Putamen (tissue), 1 donor: Measurements from ENCODE around the gene ZAR1.
A peak's percentile ranks its signal among the peaks of the same experiment; 100 is the strongest.

Experiments
- DNase-seq: peaks from one replicate; pipeline ENCODE4 v3.0.0-alpha.2; 2016; ENCODE audit warnings: low spot score

ZAR1 gene

DNA sequence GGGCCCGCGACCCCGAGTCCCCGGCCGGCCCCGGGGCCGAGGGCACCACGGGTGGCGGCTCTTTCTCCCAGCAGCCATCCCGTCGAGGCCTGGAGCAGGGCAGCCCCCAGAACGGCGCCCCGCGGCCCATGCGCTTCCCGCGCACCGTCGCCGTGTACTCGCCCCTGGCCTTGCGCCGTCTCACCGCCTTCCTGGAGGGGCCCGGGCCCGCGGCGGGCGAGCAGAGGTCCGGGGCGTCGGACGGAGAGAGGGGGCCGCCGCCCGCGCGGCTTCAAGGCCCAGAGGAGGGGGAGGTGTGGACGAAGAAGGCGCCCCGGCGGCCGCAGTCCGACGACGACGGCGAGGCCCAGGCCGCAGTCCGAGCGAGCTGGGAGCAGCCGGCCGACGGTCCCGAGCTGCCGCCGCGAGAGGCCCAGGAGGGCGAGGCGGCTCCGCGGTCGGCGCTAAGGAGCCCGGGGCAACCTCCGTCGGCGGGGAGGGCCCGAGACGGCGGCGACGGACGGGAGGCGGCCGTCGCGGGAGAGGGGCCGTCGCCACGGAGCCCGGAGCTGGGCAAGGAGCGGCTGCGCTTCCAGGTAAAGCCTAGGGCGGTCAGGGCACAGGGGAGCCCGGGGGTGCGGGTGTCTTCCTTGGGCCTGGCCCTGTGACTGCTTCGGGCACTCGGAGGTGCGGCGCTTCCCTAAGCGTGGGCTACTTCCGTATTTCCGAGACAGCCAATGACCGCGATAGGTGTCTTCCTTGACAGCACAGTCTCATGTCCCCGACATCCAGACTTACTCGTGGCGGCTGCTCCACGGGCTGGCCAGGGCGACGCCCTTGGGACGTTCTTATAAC lies 845 bp downstream of the ZAR1 start:
- no peak for DNase-seq

DNA sequence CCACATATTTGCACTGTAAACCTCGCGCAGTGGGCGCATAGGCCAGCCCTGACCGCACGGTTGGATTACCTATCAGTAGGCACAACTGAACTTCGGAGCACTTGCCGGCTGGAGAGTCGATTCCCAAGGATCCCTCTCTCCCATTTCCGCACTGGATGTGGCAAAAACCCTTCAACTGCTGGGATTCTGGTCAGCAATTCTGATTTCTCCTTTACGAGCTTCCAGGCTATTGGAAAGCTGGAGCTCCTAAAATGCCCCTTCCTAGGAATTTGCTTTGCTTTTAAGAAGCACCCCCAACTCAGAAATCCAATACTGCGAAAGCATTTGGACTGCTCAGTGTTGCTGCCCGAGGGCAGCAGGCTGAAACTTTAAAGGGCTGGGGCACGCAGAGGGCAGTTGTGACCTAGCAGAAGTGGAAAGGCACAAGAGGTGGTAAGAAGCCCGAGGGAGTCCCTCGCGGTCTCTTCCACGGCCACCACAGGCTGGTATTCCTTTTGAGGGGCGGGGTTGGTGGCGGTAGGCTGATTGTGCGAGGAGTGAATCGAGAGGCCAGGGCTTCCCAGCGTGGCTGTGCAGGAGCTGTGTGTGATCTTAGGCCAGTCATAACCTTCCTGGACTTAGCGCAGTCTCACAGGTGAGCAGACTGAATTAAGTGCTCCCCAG lies 1.6 kb downstream of the ZAR1 start:
- no peak for DNase-seq

DNA sequence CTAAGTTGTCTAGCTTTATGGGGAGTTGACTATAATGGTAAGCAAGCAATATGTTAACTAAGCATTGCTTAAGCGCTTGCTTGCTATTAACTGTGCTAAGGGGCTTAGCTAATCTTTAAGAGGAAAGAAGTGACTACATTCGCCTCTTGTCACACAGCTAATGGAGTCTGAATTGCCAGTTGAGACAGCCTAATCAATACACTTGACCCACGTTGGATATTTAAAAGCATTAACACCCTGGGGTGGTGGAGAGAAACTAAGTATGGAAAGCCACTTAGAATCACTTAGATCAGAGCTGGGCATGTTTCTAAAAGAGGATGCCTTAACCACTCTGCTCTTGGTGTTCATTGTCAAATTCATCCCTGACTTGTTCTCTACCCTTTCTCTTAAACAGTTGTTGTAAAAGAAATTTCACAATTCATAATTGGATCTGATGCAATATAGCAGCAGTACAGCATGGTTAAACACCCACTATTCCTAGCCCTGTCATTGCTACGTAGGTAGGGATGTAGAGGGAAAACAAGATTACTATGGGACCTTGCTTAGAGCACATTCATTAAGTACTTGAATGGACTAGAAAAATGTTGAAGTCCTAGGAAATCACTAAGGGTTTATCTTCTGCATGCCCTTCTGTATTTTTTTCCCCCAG lies 3.5 kb downstream of the ZAR1 start:
- no peak for DNase-seq

DNA sequence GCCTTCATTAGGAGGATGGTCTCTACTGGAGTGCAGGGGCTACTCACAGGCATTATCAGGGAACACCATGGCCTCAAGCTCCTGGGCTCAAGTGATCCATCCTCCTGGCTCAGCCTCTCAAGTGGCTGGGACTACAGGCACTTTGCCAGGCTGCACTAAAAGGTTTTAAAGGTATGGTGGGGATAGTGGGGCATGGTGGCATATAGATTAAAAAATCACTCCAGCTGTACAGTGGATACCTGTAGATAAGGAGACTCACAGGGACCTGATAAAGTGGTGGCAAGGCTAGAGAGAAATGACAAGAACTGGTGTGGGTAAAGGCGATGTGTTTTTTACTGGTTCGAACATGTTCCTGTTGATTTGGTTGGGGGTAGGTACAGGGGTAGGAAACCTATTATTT lies 5.9 kb downstream of the ZAR1 start:
- no peak for DNase-seq

DNA sequence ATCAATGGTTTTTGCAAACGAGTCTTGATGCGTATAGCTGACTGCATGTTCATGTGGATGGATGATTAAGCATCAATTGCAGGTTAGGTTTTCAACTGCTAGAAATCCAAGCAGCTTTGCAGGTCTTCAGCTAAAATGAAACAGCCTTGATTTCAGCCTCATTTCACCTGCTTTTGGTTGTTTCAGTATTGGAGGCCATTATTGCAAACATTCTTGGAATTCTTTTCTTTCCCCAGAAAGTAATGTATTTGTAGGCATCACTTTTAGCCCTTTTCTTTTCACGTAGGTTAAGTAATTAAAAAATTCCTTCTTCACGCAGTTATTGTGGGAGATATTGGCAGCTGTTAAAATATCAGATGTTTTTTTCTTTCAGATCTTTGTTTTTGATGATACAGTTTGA lies 8.8 kb downstream of the ZAR1 start:
- no peak for DNase-seq

DNA sequence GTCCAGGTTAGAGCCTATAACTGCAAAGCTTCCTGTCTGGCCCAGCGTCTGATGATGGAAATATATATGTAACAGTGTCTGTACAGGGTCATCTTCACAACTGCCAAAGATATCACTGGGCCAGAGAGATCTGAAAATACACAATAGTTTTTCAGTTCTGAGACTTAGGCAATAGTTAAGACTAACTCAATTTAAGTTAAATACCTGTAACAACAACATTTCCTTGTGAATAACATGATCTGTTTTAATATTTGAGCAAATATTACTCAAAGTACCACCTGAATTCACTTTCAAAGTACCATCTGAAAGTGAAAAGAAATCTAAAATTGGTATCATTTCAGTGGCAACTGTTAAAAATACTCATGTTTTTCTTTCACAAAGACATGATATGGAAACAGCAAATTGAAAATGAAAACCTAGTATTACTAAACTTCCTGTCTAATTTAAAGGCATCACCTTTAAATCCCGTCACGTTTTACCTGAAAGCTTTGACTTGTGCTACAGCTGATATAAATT lies 9.6 kb downstream of the ZAR1 start:
- DNase-seq: no peak

DNA sequence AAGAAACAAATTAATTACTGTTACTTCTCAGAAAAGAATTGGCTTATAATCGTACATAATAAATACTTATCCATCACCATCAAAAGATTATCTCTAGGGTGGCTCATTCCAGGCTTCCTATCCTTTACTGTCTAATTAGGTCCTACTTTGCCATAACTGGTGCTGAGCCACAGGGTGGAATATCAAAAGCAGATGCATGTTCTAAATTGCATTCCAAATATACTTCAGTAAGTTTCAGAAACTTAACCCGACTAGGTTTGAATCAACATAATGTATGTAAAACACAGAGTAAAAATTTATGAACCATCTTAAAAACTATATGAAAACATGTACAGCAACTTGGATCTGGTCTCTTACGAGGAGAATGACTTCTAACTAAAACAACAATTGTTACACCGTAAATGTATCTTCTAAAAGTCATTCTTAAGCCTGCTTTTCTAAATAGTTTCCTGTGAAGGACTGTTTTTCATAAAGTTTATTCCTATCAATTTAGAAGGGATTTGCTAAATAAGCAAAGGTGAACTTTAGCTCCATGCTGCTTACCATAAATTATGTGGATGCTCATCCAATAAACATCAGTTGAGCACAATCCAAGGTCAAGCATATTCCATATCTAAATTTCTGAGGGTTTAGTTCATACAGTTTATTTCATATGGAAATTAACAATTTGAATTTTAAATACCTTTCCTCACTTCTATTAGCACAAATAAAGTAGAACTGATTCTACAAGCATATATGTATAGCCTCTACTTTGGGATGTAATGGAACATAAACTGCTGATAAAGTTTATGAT lies 13.4 kb downstream of the ZAR1 start:
- no peak for DNase-seq

DNA sequence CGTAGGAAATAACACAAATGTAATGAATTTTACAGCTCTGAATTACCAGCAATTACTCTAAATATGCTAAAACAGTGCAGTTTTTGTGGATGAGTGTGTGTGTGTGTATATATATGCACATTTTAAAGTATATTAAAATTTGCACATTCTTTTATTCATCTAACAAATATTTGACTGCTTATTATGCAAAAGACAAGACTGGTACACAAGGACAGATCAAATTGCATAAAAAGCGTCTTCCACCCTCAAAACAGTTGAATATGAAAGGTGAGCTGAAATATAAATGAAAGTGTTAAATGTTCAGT lies 13.9 kb downstream of the ZAR1 start:
- no peak for DNase-seq

DNA sequence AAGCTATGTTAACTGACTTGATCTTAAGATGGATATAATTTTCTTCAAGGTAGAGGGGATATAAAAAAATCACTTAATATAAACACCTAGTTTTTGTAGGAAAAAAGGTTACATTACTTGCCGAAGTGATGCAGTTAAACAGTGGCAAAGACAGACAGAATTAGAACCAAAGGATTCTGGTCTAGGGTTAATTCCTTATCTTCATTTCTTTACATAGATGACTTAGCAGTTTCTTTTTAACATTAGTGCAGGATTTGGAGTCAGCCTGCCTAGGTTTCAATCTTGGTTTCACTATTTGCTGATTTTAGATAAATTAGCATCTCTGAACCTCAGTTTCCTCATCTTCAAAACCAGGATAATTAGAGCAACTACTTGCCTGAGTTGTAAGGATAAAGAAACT lies 14.3 kb downstream of the ZAR1 start:
- no peak for DNase-seq

DNA sequence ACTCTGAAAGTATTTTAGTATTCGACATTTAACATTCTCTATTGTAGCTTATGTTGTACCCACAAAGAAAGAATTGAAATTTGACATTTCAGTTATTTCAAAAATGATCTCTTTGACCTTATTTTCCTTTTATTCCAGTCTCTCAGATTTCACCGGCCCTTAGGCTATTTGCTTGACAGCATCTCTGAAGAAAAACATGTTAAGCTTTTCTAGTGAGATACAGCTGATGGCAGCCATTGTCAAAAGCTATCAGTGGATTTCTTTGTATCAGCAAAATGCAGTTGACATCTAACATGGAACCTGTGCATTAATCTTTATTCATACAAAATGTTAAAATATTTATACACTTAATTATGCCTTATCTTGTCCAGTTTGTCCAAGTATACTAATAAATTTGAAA lies 16.7 kb downstream of the ZAR1 start:
- DNase-seq: no peak

DNA sequence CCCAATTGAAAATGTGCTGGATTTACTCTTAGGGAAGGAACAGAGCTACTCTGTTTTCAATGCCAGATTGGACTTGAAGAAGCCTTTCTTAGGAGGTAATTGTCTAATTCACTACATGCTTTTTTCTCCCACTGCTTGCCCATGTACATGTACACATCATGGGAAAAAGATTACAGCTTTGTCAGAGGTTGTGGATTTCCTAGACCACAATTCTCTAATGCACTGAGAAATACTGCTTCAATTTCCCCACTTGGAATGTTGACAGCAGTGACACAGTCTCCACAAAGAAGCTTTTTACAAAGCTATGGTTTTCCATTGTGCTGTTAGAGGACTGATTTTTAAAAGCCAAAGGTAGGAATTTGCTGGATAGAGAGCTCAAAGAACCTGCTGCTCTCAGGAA lies 19.5 kb downstream of the ZAR1 start:
- peak; percentile 43 for DNase-seq

DNA sequence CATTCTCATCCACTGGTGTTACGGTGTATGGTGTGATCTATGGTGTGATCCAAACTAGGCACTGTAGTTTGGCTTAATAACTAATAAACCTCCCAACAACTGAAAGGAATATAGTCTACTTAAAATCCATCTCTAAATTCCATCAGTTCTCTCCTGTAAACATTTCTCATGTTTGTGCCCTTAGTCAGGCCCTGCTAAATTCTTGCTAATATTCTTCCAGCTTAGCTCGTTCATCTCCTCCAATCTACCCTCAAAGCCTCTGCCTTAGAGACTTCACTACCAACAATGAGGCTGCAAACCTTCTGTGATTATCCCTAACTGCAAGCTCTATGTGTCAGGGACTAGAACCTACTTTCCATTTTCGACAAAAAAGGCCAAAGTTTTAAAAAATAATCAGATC lies 28.1 kb downstream of the ZAR1 start:
- DNase-seq: no peak

DNA sequence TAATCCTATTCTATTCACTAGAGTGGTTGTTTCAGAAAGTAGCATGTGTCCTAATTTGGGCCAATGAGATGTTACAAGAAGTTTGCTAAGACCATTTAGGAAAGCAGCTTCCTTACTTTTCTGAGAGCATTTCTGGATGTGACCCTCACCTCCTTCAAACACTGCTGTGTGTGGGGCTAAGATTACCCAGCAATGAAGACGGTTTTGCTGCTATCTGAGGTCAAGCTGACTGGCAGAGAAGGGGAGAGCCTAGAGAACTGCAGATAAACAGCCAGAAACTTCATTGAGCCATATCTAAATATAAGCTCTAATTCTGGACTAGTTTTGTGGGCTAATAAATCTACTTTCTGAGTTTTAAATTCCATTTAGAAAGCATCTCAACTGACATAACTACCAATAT lies 36.4 kb downstream of the ZAR1 start:
- DNase-seq: no peak

DNA sequence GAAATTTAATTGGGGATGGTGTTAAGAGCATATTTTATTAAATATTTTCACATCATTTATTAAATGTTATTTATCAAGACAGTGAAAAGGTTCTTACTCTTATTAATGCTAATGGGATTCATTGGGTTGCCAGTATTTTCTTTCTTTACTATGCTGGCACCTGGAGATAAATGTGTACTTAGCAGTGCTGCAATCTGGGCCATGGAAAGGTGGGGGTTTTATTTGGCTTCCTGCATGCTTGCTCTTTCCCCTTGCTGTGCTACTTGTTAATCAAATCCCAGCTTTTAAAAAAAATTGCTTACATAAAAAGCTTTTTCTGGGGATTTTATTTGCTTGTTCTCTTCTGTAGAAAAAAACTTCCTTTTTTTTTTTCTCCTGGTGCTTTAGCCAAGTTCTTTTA lies 48.3 kb downstream of the ZAR1 start:
- no peak for DNase-seq

DNA sequence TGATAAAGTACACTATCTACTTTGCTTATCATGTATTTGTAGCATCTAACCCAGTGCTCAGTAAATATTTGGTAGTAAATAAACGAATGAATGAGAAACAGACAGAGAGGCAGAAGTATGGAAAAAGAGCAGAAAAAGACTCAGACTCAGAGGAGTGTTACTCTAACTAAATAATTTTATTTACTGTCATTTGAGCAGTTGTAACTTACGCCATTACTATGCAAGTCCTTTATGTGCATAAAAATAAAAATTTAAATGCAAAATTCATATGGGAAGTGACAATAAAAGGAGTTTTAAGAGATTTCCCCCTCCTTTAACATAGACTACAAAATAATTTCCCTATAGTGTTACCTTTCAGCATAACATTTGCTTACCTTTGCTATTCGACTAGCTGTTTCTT lies 49.5 kb downstream of the ZAR1 start:
- DNase-seq: no peak

DNA sequence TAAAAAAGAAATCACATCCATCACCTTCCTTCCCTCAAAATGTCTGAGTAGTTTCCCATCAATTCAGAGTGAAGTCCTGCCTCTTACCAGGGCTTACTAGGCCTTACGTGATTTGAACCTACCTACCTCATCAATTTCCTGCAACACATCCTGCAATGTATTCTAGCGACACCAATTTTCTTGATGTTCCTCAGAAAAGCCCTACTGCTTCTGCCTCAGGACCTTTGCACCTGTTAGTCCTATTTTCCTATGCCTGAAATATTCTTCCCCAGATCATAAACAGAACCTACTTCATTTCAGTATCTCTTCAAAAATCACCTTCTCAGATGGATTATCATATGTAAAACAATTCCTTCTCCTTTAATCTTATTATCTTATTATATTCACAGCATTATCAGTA lies 52.8 kb downstream of the ZAR1 start:
- no peak for DNase-seq

DNA sequence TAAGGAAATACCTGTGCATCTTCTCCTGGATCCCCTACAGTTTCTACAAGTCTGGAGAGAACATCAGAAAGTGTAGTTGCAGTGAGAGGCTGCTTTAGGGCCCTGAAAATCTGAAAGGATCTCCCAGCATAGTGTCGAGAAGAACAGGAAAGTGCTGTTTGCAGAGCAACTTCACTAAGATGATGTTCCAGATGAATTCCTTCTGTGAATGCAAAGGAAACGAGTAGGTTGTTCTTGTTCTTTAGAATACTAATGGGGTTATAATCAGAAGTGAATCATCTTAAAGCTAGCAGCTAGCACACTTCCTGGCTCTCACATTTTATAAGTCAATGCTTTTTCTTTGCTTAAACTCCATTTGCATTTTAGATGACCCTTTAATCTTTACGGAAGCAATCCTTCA lies 53.7 kb downstream of the ZAR1 start:
- DNase-seq: peak; percentile 60
